GM20000 (cell line): ENCODE data around the gene TRABD.

Source experiments
- DNase-seq: peaks from one replicate; pipeline ENCODE4 v3.0.0; 2012; ENCODE audit warnings: low spot score
- CTCF ChIP-seq: IDR thresholded peaks from 2 replicates; pipeline ENCODE4 v1.5.1; 2012; ENCODE audit warnings: mild to moderate bottlenecking, control low read depth; ENCODE audit errors: extremely low read depth, missing control alignments

TRABD gene

GRCh38 chr22:50178471-50178864 is 7.2 kb upstream of the TRABD start:
- DNase-seq, result no peak

GRCh38 chr22:50178871-50179869 is 6.5 kb upstream of the TRABD start:
- DNase-seq, result no peak
- TF ChIP-seq CTCF, result no peak

More at GRCh38 chr22:50178471-50178864, 7.2 kb upstream of the TRABD start:
- no peak for TF ChIP-seq CTCF

- no peak for TF ChIP-seq CTCF
- DNase-seq, result no peak
Observed at GRCh38 chr22:50179937-50180726, 5.6 kb upstream of the TRABD start.

- TF ChIP-seq CTCF, result no peak
- DNase-seq, result no peak
Observed at GRCh38 chr22:50180727-50181521, 4.8 kb upstream of the TRABD start.

GRCh38 chr22:50182176-50183081 is 3.3 kb upstream of the TRABD start:
- TF ChIP-seq CTCF, result no peak
- no peak for DNase-seq

GRCh38 chr22:50183141-50183971 is 2.4 kb upstream of the TRABD start:
- DNase-seq, result no peak
- TF ChIP-seq CTCF, result no peak
